ENCODE data around the gene CDC25C.

DNA sequence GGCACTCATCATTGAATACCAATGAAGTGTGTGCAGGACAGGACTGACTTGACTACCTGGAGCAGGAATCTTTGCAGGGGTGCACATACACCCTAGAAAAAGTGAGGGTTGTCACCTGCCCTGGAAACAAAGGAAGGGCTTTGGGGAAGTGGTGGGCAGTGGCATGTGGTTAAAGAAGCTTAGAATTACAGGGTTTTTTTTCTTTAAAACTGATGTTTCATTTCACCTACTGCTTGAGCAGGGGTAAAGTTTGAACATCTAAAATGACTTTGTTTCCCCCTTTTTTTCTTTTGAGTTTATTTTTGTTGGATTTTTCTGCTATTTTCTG lies 18.9 kb upstream of the CDC25C start:
- TF ChIP-seq, protein P1, sequence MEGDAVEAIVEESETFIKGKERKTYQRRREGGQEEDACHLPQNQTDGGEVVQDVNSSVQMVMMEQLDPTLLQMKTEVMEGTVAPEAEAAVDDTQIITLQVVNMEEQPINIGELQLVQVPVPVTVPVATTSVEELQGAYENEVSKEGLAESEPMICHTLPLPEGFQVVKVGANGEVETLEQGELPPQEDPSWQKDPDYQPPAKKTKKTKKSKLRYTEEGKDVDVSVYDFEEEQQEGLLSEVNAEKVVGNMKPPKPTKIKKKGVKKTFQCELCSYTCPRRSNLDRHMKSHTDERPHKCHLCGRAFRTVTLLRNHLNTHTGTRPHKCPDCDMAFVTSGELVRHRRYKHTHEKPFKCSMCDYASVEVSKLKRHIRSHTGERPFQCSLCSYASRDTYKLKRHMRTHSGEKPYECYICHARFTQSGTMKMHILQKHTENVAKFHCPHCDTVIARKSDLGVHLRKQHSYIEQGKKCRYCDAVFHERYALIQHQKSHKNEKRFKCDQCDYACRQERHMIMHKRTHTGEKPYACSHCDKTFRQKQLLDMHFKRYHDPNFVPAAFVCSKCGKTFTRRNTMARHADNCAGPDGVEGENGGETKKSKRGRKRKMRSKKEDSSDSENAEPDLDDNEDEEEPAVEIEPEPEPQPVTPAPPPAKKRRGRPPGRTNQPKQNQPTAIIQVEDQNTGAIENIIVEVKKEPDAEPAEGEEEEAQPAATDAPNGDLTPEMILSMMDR (IDR thresholded peaks at IDR 0.05 in 2 of 3, conservative IDR thresholded peaks at IDR 0.05 in 1 of 3; ENCODE audit: borderline replicate concordance in 1 of 3, insufficient read depth in 1 of 3, low read depth in 2 of 3, low read length in 2 of 3): no peak
- TF ChIP-seq POLR2AphosphoS5 (IDR thresholded peaks at IDR 0.05; ENCODE audit: low read depth, low read length): no peak
- no peak for TF ChIP-seq POLR2A (IDR thresholded peaks at IDR 0.05; ENCODE audit: borderline replicate concordance, extremely low read depth, insufficient read depth, insufficient read length)
- TF ChIP-seq EZH2 (IDR thresholded peaks at IDR 0.05): no peak
